ENCODE data around the gene CMSS1.

The CMSS1 gene

DNA sequence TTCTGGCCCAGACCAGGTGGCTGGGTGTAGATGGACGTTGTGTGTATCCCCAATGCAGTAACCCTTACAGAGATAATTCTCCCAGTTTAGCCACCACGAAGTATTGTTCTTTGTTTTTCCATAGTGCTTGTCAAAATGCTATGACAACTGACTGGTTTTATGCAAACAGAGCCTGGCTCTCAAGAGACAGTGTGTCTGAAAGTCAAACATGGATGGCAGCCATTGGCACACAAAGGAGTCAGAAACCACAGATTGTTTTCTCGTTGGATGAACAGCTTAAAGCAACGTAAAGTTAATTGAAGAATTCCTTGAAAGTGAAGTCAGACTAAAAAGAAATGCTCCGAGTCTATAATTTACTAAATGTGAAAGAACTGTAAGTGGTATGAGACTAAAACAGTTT, 205.5 kb downstream of the CMSS1 start:
- Histone ChIP-seq H3K9me2 (replicated peaks; ENCODE audit: insufficient read depth, low read length) (no peaks in the 10 kb centered on the region), H3K4me2 (ENCODE audit: low read depth, low read length) (no peak overlapping the region), H3K36me3 (replicated peaks; ENCODE audit: insufficient read depth, low read length) (no peaks in the 10 kb centered on the region), H3K27ac (ENCODE audit: low read length) (no peak overlapping the region), H3K4me3 (ENCODE audit: low read length) (no peak overlapping the region), H3F3A (ENCODE audit: insufficient read depth, low read length) (no peaks in the 10 kb centered on the region), H3K27me3 (replicated peaks; ENCODE audit: insufficient read depth, low read length) (no peaks in the 10 kb centered on the region), H3K9me3 (replicated peaks; ENCODE audit: insufficient read depth, low read length) (no peaks in the 10 kb centered on the region), H3K79me2 (ENCODE audit: low read length) (no peaks in the 10 kb centered on the region), H2AFZ (ENCODE audit: low read length) (no peak overlapping the region), H3K4me1 (ENCODE audit: low read length) (0 out of 2 replicates have a peak, but pooled peaks cover 5% of the 10 kb centered on the region), H4K20me1 (ENCODE audit: insufficient read depth, low read length) (no peaks in the 10 kb centered on the region), H3K9ac (ENCODE audit: low read length) (no peak overlapping the region)
- DNase-seq = no peak
- TF ChIP-seq EZH2 (optimal IDR thresholded peaks at IDR 0.05; ENCODE audit: low read depth, low read length) (no peak), CTCF (IDR thresholded peaks at IDR 0.05; ENCODE audit: low read length) (no peak), EZH2phosphoT487 (IDR thresholded peaks at IDR 0.05; ENCODE audit: low read length) (no peak)

DNA sequence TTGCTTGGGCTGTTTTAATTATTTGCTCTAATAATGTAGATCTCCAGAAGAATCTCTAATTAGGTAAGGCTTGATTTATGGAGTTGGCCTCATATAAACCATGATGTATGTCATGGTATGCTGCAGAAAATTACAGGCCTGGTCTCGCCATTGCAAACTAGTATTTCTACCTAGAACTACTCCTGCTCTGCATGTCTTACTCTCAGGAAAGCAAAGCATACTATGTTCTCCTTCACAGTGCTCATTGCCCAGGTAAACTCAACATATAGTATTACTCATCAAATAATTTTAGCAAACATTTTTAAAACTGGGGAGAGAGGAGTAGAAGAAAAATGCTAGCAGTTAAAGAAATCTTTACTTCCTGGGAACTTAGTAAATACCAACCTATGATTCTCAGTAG, 205.9 kb downstream of the CMSS1 start:
- H3K9ac ChIP-seq (ENCODE audit: low read length) = no peak overlapping the region

DNA sequence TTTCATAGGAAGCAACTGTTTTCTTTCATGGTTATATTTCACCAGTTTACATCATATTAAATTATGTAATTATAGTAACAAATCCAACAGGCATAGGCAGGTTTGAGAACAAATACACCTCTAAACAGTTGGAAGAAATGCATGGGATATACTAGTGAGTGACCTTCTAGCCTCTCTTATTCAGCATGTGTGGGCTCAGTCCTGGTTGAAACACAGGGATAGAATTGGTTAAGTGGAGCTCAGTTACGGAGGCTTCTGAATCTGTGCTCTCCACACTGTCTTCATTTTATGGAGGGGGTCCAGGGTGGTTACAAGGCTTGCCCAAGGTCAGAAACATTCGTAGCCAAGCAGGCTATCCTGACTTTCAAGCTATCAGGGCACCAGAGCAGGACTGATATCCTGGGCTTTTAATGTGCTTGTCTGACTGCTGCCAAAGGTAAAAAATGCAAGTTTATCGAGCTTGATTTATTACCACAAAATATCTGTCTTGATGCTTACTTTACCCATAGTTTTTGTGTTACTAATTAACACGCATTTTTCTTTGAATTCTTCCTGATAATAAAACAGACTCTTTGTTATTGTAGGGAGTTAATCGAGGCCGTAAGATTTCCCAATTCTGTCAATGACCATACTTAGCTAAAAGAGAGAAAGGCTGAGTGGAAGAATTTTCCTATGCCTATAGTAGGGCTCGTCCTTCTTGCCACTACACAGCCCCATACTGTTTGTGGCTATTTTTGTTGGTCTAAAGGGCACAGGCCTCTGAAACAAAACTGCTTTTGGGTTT, 207.1 kb downstream of the CMSS1 start:
- no peak for TF ChIP-seq EZH2phosphoT487 (IDR thresholded peaks at IDR 0.05; ENCODE audit: low read length)
- TF ChIP-seq CTCF (IDR thresholded peaks at IDR 0.05; ENCODE audit: low read length) = no peak
- TF ChIP-seq EZH2 (optimal IDR thresholded peaks at IDR 0.05; ENCODE audit: low read depth, low read length) = no peak
- Histone ChIP-seq H3K79me2 (ENCODE audit: low read length) (no peaks in the 10 kb centered on the region), H3K27ac (ENCODE audit: low read length) (no peak overlapping the region), H3K4me2 (ENCODE audit: low read depth, low read length) (no peak overlapping the region), H3F3A (ENCODE audit: insufficient read depth, low read length) (no peaks in the 10 kb centered on the region), H3K4me1 (ENCODE audit: low read length) (0 out of 2 replicates have a peak, but pooled peaks cover 5% of the 10 kb centered on the region), H3K9ac (ENCODE audit: low read length) (no peak overlapping the region), H3K36me3 (replicated peaks; ENCODE audit: insufficient read depth, low read length) (no peaks in the 10 kb centered on the region), H2AFZ (ENCODE audit: low read length) (no peak overlapping the region), H4K20me1 (ENCODE audit: insufficient read depth, low read length) (no peaks in the 10 kb centered on the region), H3K9me2 (replicated peaks; ENCODE audit: insufficient read depth, low read length) (no peaks in the 10 kb centered on the region), H3K4me3 (ENCODE audit: low read length) (no peak overlapping the region), H3K27me3 (replicated peaks; ENCODE audit: insufficient read depth, low read length) (no peaks in the 10 kb centered on the region), H3K9me3 (replicated peaks; ENCODE audit: insufficient read depth, low read length) (no peaks in the 10 kb centered on the region)
- DNase-seq = no peak

More for the DNA sequence above, 205.9 kb downstream of the CMSS1 start:
- no peak overlapping the region for H3K4me3 ChIP-seq (ENCODE audit: low read length)
- H4K20me1 ChIP-seq (ENCODE audit: insufficient read depth, low read length) = no peaks in the 10 kb centered on the region
- H3K4me2 ChIP-seq (ENCODE audit: low read depth, low read length) = no peak overlapping the region
- H3K27me3 ChIP-seq (replicated peaks; ENCODE audit: insufficient read depth, low read length) = no peaks in the 10 kb centered on the region
- DNase-seq = no peak
- no peak for TF ChIP-seq EZH2 (optimal IDR thresholded peaks at IDR 0.05; ENCODE audit: low read depth, low read length)
- TF ChIP-seq CTCF (IDR thresholded peaks at IDR 0.05; ENCODE audit: low read length) = no peak
- TF ChIP-seq EZH2phosphoT487 (IDR thresholded peaks at IDR 0.05; ENCODE audit: low read length) = no peak
- no peak overlapping the region for H2AFZ ChIP-seq (ENCODE audit: low read length)
- no peaks in the 10 kb centered on the region for H3K79me2 ChIP-seq (ENCODE audit: low read length)
- no peaks in the 10 kb centered on the region for H3K36me3 ChIP-seq (replicated peaks; ENCODE audit: insufficient read depth, low read length)
- no peaks in the 10 kb centered on the region for H3K9me2 ChIP-seq (replicated peaks; ENCODE audit: insufficient read depth, low read length)
- no peaks in the 10 kb centered on the region for H3F3A ChIP-seq (ENCODE audit: insufficient read depth, low read length)
- no peaks in the 10 kb centered on the region for H3K9me3 ChIP-seq (replicated peaks; ENCODE audit: insufficient read depth, low read length)
- 0 out of 2 replicates have a peak, but pooled peaks cover 5% of the 10 kb centered on the region for H3K4me1 ChIP-seq (ENCODE audit: low read length)
- no peak overlapping the region for H3K27ac ChIP-seq (ENCODE audit: low read length)

All from MM.1S (cell line).